HG02970 (cell line): Measurements from ENCODE around the gene UBE2E2.

Source experiments
- ATAC-seq: cut with Tn5 transposase; IDR thresholded peaks from one replicate; pipeline ENCODE4 v1.9.1; 2021; ENCODE audit warnings: mild to moderate bottlenecking, moderate library complexity, moderate number of reproducible peaks; ENCODE audit not compliant: unreplicated experiment, low FRiP score

UBE2E2 gene

DNA sequence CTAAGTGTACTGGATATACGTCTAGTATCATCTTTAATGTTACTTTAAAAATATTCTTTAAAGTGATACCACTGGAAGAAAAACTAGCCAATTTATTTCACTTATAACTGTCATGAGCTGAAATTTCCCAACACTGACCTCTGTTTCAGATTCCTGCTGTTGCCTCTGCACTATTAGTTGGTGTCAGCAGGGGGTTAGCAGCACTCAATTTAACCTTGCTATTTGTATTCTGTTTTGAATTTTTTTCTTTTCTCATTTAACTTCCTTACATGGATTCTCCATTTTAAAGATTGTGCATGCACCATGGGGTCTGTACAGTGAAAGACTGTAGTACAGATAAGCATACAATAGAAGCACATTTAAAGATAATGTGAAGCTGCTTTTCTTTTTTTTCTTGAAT lies 169.2 kb downstream of the UBE2E2 start:
- no peak for ATAC-seq

DNA sequence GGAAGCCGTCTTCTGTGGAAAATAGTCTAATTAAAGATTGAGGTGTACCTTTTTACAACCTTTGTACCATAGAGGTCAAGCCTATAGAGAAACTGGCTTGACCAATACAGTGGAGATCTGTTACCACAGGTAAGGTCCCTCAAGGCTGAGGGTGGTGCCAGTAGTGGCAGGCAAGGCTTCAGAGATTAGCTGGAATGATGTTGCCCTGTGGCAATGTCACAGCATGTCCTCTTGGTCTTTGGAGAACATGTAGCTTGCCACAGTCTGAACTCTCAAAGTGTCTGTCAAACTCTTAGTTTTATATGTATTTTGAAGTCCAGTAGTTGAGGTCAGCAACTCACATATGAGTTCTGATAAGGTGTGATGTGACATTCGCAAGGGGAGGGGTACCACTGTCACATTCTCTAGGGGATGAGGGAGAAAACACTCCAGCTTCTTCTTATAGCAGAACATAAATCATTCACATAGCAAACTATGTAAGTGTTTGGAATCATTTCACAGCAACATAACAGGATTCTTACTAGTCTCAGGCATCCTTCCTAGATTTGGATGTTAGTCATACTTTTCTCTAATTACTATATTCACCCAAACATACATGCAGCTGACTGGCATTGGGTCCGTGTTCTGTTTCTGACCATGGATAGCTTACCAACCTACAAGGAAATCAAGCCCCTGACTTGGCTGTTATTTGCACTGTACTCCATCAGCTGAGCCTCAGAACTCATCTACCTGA lies 173.6 kb downstream of the UBE2E2 start:
- ATAC-seq: no peak

DNA sequence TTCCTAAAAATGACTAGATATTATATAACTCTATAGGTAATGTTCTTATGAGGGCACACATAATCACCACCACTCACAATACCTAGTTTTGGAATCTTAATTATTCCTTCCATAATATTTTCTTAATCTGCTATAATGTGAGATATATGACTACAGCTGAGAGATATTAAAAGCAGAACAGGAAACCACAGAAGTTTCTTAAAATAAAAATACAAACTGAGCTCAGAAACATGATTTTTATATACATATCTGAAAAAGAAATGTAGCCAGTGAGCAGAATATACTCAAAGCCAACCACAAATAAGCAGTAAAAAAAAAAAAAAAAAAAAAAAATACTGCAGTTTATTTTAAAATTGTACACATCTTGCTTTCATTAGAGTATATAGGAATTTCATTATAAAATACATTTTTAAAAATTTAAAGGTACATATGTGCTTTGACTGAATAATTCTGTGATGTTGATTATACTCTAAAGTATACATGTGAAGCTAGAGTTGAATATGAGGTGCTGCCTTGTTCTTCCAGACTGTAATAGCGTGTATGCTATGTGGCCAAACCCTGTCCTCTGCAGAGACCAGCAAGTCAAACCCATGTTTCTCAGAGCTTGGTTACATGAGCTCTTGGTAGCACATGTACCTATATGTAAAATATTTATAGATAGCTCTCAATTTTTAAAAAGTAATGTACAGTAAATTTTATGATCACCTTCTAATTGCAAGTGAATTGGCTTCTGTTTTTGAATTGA lies 175.0 kb downstream of the UBE2E2 start:
- no peak for ATAC-seq

DNA sequence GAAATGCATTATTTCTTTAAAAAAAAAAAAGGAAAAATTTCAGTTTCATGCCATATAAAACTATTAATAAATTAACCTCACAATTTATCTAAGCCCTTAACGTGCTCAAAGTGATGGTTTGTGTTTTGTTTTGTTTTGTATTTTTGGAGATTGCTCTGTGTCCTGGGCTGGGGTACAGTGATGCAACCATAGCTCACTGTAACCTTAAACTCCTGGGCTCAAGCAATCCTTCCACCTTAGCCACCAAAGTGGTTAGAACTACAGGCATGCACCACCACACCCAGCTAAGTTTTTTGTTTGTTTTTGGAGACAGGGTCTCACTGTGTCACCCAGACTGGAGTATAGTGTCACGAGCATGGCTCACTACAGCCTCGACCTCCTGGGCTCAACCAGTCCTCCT lies 180.7 kb downstream of the UBE2E2 start:
- ATAC-seq: no peak

DNA sequence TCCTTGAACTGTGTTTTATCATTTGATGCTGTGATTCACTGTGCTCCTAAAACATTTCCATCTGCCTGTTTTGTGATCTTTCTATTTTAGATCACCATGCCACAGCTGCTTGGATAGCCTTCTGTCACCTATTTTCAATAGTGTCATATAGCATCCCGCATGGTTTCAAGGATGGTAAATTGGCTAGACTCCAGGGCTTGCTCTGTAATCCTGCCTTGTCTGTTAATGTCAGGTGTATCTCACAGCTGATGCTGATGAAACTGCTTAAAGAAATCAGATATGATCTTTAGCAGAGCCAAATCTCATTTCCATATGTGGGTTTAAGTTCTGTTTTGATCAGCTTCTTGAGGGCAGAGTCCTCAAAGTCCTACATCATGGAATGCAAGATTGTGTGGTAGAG lies 182.2 kb downstream of the UBE2E2 start:
- no peak for ATAC-seq

DNA sequence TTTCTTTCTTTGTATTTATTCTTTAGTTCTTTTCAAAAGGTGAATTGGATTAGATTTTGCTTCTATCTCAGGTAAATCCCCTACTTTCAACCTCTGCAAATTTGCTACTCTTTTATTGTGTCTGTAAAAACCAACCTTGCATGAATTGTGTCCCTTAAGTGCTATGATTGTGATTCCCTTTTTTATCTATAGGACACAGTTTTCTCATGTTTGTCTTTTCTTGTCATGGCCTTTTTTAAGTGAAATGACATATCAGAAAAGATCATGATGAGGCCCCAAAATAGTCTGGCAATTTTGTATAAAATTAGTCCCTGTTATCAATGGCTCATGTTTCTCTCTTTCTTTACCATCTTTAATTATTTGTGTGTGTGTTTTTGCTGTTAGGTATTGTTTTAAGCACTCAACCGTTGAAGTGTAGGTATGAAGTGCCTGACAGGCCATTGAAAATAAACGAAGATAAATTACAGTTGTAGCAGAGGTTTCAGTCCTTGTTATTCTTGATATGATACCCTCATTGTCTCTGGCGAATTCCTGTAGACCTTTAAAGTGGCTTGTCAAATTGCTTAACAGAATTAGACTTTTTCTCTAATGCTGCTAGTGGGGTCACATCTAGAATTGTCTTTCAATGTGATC lies 184.3 kb downstream of the UBE2E2 start:
- no peak for ATAC-seq

DNA sequence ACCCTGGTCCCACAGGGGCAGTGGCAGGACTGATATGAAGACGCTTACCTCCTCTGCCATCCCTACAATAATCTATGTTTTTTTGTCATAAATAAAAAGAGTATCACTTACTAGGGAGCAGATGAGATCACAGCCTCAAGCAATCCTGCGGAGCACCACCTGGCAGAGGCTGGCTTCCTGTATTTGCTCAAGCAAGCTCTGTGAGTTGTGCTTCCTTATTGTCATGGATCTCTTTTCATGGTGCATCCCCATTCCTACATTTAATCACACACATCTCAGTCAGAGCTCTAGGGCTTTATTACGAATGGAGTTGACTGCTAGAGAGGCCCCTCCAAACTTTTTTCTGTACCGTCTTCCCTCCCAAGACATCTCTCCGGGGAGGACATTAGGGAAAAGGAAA lies 186.0 kb downstream of the UBE2E2 start:
- no peak for ATAC-seq

DNA sequence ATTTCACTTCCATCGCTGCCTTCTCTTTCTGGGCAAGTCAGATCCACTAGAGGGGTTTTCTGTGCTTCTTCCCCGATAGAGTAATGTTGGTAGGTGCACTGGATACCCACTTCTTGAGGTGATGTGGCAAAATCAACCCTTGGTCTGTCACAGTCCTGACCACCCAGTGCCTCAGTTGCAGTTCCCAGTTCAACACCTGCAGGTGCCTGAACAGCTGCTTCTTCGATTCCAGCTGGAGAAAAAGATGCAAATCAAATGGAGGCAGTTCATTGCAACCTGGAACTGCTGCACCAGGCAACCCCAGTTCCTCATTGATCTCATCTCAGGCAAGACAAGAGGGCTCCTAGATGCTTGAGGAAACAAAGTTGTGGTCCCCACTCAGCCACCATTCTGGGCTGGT lies 186.6 kb downstream of the UBE2E2 start:
- ATAC-seq: no peak

DNA sequence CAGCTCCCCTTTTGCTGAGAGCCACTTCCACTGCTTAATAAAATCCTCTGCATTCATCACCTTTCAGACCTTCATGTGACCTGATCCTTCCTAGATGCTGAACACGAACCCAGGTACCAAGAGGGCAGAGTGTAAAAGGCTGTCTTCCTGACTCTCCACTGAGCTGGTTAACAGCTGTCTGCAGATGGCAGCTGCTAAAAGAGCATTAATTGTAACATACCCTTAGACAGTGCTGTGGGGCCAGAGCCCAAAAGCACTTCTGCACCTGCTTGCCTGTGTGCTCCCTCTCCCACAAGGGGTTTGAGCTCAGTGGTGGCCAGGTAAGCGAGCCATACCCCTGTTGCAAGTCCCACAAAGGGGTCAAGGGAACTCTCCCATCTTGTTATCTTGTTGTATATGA lies 187.3 kb downstream of the UBE2E2 start:
- ATAC-seq: no peak

DNA sequence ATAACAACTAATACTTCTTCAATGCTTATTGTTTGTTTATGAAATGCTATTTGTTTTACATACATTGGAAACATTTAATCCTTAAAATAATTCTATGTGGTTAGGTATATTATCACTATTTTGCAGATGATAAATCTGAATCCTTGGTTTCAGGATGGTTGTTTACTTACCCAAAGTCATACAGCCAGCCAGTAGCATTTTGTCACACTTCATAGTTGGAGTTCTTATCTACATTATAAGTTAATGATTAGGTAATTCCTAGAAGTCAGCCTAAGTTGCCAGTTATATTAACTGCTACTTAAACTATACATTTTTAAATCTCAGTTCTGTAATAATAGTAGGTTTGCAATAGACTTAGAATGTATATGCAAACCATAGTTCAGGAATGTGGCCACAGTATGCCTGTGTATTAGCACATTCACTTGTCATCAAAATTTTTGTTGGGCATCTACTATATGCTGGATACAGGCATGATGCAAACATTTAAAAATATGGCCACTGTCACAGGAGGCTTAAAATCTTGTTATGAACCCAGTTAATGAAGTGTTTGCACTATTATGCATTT lies 187.9 kb downstream of the UBE2E2 start:
- ATAC-seq: no peak

DNA sequence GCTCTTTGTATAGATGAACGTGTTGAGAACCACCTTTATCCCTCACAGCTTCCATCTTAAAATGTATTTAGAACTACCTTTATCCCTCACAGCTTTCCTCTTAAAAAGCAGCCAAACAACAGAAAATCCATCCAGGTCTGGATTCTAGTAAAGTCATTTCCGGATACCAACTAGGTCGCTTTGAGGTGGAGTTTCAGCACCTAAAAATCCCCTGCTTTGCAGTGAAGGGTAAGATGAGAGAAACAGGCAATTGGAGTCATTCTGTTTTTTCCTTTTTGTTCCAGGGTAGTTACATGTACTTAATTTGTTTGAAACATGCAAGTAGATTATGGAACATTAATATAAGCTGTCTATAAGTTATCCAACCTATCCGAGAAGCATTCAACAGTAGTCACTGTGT lies 192.0 kb downstream of the UBE2E2 start:
- ATAC-seq: no peak

DNA sequence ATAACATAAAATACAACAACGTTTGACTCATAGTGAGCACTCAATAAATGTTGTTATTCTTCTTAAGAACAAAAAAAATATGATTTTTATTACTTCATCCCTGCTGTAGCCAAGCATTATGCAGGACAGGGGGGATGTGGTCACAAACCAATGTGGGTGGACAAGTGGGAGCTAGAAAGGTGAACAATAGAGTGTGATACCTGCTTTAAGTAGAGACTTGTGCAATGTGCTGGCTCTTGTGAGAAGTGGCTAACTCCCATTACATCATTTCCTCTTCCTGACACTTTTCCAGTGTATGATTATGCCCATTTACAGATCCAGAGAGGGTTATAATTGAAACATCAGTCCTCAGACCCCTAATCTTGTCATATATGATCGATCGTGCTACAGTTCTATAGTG lies 193.6 kb downstream of the UBE2E2 start:
- ATAC-seq: no peak

DNA sequence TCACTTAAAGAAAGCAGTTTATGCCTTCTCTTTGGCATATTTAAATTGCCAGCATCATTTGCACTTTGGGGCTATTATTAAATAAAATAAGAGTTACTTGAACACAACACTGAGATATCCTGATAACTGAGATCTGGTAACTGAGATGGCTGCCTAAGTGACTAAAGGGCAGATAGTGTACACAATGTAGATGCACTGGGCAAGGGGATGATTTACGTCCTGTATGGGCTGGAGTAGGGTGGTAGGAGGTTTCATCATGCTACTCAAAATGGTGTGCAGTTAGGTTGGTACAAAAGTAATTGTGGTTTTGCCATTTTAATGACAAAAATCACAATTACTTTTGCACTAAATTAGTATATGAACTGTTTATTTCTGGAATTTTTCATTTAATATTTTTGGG lies 196.1 kb downstream of the UBE2E2 start:
- no peak for ATAC-seq

DNA sequence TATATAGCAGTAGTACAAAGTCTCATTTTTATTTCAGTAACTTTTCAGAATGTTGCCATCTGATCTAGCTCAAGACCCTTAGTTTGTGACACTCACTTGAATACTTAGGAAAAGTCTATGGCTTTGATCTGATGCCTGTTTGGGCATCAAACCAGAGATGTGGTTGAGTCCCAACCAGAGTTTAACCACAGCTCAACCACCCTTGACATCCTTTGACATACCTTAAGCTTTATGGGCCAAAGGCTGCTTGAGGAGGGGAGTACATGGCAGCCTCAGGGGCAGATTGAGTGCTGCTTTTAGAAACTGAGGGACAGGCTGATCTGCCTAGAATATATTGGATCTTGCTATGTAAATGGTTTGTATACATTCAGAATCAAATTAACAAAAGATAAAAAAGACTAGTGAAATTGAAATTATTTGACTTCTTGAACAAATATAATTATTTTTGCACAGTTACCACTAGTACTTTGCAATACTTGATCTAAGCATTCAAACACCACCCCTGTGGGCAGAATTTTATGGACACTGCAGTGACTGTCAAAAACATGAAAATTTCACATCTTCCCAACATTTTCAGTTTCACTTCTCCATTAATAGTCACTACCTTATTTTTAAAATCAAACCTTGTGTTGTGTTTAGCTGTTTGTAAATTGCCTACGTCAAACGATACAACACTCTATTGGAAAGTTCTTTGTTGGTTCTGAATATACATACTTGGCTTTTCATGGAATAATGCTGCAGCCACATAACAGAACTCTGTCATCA lies 199.8 kb downstream of the UBE2E2 start:
- no peak for ATAC-seq

DNA sequence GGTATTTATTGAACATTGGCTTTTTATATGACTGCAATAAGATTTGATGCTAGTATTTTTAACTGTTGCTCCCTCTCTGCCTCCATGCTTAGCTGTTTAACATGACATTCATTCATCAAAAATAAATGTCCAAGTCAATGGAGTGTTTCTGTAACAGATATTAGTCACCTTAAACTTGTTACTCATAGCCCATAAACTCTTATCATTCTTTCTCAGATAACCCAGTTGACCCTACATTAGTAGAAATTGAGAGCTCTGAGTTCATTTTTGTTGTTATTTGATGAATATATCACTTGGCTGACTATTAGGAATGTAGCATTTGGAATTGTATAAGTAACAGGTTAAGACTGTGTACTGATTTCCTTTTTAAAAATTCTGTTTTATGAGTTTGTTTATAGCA lies 201.1 kb downstream of the UBE2E2 start:
- ATAC-seq: no peak

DNA sequence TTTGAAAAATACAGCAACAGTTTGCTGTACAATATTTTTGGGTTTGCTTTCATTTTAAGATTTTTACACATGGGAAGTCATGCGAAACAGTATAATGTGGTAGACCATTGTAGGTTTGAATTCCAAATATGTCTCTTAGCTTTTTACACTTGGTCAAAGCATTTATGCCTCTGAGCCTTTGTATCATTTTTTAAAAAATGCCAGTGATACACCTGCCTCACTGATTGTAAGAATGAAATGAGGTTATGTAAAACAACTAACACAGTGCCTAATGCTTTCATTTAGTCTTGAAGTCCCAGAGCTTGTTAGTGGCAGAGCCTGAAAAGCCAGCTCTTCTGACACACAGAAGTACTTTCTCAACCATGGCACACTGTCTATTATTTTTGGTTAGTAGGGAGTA lies 202.0 kb downstream of the UBE2E2 start:
- no peak for ATAC-seq

DNA sequence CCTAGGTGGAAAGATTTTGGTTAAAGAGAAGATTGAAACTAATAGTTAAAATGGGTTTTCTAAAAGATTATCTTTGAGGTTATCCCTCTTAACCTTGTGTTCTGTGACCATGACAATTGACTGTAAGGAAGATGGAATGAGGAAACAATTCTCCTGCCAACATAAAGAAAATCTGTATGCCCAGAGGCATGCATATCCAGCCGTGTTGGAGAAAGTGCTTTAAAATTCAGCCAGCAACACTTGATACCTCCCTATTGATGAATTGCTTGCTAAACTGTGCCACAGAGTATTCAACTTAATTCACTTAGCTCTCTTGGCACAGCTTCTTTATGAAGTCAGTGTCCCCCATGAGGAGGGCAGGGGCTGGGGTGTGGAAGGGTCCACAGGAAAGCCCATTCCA lies 203.5 kb downstream of the UBE2E2 start:
- no peak for ATAC-seq

DNA sequence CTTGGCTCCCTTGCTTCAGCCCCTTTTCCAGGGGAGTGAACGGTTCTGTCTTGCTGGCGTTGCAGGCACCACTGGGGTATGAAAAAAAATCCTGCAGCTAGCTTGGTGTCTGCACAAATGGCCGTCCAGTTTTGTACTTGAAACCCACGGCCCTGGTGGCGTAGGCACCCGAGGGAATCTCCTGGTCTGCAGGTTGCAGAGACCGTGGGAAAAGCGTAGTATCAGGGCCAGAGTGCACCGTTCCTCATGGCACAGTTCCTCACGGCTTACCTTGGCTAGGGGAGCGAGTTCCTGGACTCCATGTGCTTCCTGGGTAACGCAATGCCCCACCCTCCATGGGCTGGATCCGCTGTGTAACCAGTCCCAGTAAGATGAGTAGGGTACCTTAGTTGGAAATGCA lies 214.9 kb downstream of the UBE2E2 start:
- no peak for ATAC-seq

DNA sequence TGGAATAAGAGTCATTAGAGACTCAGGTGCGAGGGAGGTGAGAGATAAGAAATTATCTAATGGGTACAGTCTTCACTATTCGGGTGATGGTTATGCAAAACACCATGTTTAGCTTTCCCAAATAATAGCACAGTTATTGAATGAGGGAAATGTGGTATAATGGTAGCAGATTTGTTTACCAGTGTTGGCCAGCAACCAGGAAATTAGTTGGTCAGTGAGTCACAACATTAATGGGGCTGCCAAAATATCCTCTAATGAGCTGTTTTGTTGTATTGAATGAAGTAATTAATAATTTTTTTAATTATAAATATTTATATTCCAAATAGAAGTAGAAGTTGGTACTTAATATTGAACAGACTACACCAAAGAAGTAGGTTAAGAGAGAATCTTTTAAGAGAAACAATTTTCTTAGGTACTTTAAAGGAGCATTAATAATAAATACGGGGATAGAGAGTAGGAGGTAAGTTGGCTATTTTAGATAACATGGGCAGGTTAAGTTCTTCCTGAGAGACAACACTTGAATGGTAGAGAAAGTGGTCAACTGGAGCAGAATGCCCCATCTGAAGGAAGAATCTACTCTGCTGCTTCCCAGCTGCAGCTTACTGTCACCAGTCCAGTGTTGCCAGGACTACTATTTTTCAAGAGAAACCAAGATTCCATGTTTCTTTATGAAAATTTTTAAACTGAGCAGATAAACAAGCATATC lies 218.8 kb downstream of the UBE2E2 start:
- ATAC-seq: no peak

DNA sequence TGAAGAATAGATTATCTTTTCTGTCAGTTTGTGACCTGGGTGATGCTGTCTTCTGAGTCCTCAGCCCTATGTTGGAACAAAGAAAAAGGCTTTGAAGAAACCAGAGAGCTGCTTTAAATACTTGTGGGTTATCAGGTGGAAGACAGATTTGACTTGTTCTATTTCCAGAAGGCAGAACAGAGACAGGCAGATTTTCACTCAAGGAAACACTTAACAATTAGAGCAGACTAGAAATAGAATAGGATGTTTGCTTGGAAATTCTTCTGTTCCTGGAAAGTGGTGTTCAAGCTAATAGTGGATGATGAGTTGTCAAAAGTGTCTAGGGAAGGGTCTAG lies 219.4 kb downstream of the UBE2E2 start:
- ATAC-seq: no peak
